Right lobe of liver (tissue), 6 donors: Measurements from ENCODE around the gene MGAT4C. TPM values are rescaled to one million over a fixed set of nuclear protein-coding genes. Genes with fewer than 3 reads are reported as not detected.
"Not testable (repeated sequence)": the region's sequence is repeated elsewhere in the genome, so short reads cannot be mapped to it uniquely, and the experiment has no call there.

ENCODE experiments used
- ATAC-seq, 4 donors: fragments of 200-7000 bp; cut with Tn5 transposase; one replicate each; pipeline ENCODE4 v1.9.1; 2020; ENCODE audit warnings: mild to moderate bottlenecking in 4 of 4, moderate library complexity in 4 of 4
- DNase-seq, 3 donors: peaks; one replicate each; pipeline ENCODE4 v3.0.0-alpha.2; 2020
- H3K27ac ChIP-seq, 3 donors: fragments of 200-600 bp; one replicate each; pipeline ENCODE4 v1.8.0; 2022
- H3K27me3 ChIP-seq, 2 donors: fragments of 200-600 bp; one replicate each; pipeline ENCODE4 v1.8.0; 2022
- H3K36me3 ChIP-seq, 4 donors: fragments of 200-600 bp; sonication (generic) in 1 of 4; one replicate each; pipeline versions ENCODE4 v1.5.1 to v1.8.0; 2017 to 2022; ENCODE audit warnings: control low read depth in 1 of 4
- H3K4me1 ChIP-seq, 4 donors: fragments of 200-600 bp; sonication (generic) in 1 of 4; one replicate each; pipeline versions ENCODE4 v1.5.1 to v1.8.0; 2017 to 2022; ENCODE audit warnings: control low read depth in 1 of 4
- H3K4me3 ChIP-seq, 3 donors: fragments of 200-600 bp; one replicate each; pipeline ENCODE4 v1.8.0; 2022
- H3K9me3 ChIP-seq, 4 donors: fragments of 200-600 bp; sonication (generic) in 1 of 4; one replicate each; pipeline versions ENCODE4 v1.5.1 to v1.8.0; 2017 to 2022; ENCODE audit warnings: control low read depth in 1 of 4
- POLR2A ChIP-seq: fragments of 450-650 bp; IDR thresholded peaks from one replicate; pipeline ENCODE4 v1.6.1; 2017; ENCODE audit warnings: antibody characterized with exemption, mild to moderate bottlenecking
- WGBS: methylation state at CpG from one replicate; pipeline ENCODE4 v1.1.6; 2018; ENCODE audit warnings: low coverage, low lambda C conversion rate; ENCODE audit not compliant: insufficient coverage; ENCODE audit errors: missing lambda C conversion rate; 5-methylcytosine and 5-hydroxymethylcytosine counted together
- intact Hi-C, 2 donors: fragments of 100-400 bp; cut with DNase I; formaldehyde crosslinking; loops; one replicate each; pipeline versions ENCODE4 v1.11.2 to v1.14.1; 2022
- total RNA-seq, 6 experiments: library from RNA; depleted of rRNA in 2 of 6; stranded (reverse); fragments of >200 nt in 2 of 6; fragmentation: NEBNext Ultra II Directional in 3 of 6; extraction: Animal tissue kit (Norgen Biotek cat#: 25700) in 3 of 6; gene quantifications; one replicate each; pipeline versions ENCODE4 v1.1.0 to v1.2.4, GENCODE V29; 2016 to 2023
- TF ChIP-seq, protein P1 (sequence below), 4 donors: fragments of 200-600 bp in 3 of 4; fragments of 450-650 bp in 1 of 4; IDR thresholded peaks; one replicate each; pipeline versions ENCODE4 v1.5.1 to v1.8.0; 2016 to 2022; ENCODE audit warnings: antibody characterized with exemption in 4 of 4, mild to moderate bottlenecking in 2 of 4
- donor health status: DM: no; HTN: yes; CAD: no.
- donor health status: DM: no; HTN: no; CAD: no.
- donor health status: DM: no; HTN: no; CAD: no.
- donor health status: DM: no; HTN: yes; CAD: no.
- donor health status: DM: no; HTN: yes; CAD: no.

Gene MGAT4C
- total RNA-seq, 6 experiments from 2014 or later: 0.06 to 0.55 (median 0.07) TPM; not detected in 1

DNA sequence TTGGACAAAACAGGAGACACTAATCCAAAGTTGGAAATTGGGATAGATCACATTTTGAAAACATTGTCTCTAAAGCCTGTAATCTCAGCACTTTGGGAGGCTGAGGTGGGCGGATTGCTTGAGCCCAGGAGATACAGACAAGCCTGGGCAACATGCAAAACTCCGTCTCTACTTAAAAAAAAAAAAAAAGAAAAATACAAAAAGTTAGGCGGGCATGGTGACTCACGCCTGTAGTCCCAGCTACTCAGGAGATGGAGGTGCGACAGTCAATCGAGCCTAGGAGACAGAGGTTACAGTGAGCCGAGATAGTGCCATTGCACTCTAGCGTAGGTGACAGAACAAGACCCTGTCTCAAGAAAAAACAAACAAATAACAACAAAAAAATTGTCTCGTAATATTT lies 152.1 kb downstream of the MGAT4C start:
- TF ChIP-seq POLR2A: no peak
- TF ChIP-seq, protein P1, sequence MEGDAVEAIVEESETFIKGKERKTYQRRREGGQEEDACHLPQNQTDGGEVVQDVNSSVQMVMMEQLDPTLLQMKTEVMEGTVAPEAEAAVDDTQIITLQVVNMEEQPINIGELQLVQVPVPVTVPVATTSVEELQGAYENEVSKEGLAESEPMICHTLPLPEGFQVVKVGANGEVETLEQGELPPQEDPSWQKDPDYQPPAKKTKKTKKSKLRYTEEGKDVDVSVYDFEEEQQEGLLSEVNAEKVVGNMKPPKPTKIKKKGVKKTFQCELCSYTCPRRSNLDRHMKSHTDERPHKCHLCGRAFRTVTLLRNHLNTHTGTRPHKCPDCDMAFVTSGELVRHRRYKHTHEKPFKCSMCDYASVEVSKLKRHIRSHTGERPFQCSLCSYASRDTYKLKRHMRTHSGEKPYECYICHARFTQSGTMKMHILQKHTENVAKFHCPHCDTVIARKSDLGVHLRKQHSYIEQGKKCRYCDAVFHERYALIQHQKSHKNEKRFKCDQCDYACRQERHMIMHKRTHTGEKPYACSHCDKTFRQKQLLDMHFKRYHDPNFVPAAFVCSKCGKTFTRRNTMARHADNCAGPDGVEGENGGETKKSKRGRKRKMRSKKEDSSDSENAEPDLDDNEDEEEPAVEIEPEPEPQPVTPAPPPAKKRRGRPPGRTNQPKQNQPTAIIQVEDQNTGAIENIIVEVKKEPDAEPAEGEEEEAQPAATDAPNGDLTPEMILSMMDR (IDR thresholded peaks at IDR 0.05): no peak
- intact Hi-C loops: no loop called here
- ATAC-seq (no peak), DNase-seq (no peak)
- Histone ChIP-seq H3K27me3 (no peaks in the 10 kb centered on the region), H3K36me3 (no peaks in the 10 kb centered on the region), H3K4me1 (no peaks in the 10 kb centered on the region), H3K4me3 (no peak overlapping the region), H3K9me3 (no peaks in the 10 kb centered on the region), H3K27ac (no peak overlapping the region)
- 47% methylated on average over 9 of the region's 9 CpGs for WGBS

DNA sequence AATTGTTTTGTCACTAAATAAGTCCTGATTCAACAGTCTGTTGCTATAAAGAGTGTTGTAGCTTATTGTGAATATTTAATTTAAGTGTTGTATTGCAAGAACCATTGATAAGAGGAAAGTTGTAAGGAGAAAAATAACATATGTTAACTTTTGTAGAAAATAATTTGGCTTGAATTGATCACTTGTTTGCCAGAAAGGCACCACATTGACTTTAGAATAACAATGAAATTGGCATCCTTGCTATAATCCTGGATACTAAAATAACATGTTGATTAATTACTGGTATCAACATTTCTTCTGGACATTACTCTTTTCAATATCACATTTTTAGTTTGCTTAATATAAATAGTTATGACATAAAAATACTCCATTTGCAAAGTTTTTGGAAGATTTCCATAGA lies 159.0 kb downstream of the MGAT4C start:
- Histone ChIP-seq H3K4me3 (no peak overlapping the region), H3K27ac (no peak overlapping the region), H3K27me3 (no peaks in the 10 kb centered on the region), H3K36me3 (no peaks in the 10 kb centered on the region), H3K4me1 (no peaks in the 10 kb centered on the region), H3K9me3 (no peaks in the 10 kb centered on the region)
- no peak for DNase-seq
- TF ChIP-seq, protein P1 (IDR thresholded peaks at IDR 0.05): no peak
- TF ChIP-seq POLR2A: no peak
- no peak for ATAC-seq
- intact Hi-C loops: no loop called here

DNA sequence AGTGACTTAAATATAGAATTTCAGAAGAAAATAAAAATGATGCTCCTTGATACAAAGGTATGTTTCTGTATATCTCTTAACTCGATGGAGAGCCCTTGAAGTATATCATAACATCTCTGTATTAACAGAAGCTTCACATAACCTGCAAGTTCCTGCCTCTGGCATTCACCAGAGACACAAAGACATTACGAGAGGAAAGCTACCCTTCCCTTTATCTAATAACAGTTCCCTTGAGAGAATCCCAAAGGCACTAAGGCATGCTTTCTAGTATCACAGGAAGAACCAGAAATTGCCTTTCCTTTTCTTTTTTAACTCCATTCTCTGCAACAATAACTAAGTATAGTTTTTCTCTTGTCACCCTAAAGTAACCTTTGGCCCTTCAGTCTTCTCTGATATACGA lies 164.5 kb downstream of the MGAT4C start:
- no peaks in the 10 kb centered on the region for H3K4me1 ChIP-seq
- no peaks in the 10 kb centered on the region for H3K36me3 ChIP-seq
- H3K27me3 ChIP-seq: no peaks in the 10 kb centered on the region
- intact Hi-C loops: no loop called here
- no peak overlapping the region for H3K27ac ChIP-seq
- H3K9me3 ChIP-seq: no peaks in the 10 kb centered on the region
- 17% methylated on average over 3 of the region's 3 CpGs for WGBS
- DNase-seq: no peak
- no peak for TF ChIP-seq POLR2A
- TF ChIP-seq, protein P1 (IDR thresholded peaks at IDR 0.05): no peak
- no peak for ATAC-seq
- no peak overlapping the region for H3K4me3 ChIP-seq

DNA sequence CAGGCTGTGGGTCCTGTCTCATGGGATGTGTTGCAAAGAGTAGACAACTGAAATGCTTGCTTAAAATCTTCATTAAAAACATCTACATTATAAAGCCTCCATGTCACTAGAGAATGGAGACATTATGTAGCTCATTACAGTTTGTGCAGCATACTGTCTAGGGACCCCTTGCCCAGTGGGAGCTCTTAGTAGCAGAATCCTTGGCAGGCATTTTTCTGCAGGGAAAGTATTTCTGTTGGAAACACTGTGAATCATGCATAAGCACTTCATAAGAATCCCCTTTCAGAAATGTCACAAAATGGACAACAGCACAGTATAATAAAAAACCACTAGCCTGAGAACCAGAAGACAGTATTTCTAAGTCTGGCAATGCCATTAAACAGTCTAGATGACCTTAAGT lies 174.3 kb downstream of the MGAT4C start:
- DNase-seq (no peak), ATAC-seq (no peak)
- Histone ChIP-seq H3K36me3 (no peaks in the 10 kb centered on the region), H3K27me3 (no peaks in the 10 kb centered on the region), H3K9me3 (no peaks in the 10 kb centered on the region), H3K4me3 (no peak overlapping the region), H3K4me1 (no peaks in the 10 kb centered on the region), H3K27ac (no peak overlapping the region)
- intact Hi-C loops: no loop called here
- TF ChIP-seq, protein P1 (IDR thresholded peaks at IDR 0.05): no peak
- TF ChIP-seq POLR2A: no peak

- H3K9me3 ChIP-seq, ATAC-seq, intact Hi-C loops, H3K27ac ChIP-seq, DNase-seq, H3K4me1 ChIP-seq, H3K4me3 ChIP-seq, H3K36me3 ChIP-seq, H3K27me3 ChIP-seq: not testable (repeated sequence)
- 59% methylated on average over 4 of the region's 4 CpGs for WGBS
These were observed 197.1 kb downstream of the MGAT4C start for GRCh38 chr12:86059052-86059451.
